HepG2 (cell line): Measurements from ENCODE around the gene PKD1L1. TPM values are rescaled to one million over a fixed set of nuclear protein-coding genes. Genes with fewer than 3 reads are reported as not detected.

Experiments used
- BORCS8-MEF2B ChIP-seq: sonication (generic); formaldehyde crosslinking; IDR thresholded peaks from 2 replicates; pipeline ENCODE4 v1.8.0; 2022; ENCODE audit warnings: mild to moderate bottlenecking, missing genetic modification reagents
- FOXA1 ChIP-seq, 2 experiments: fragments of 450-650 bp in 1 of 2; sonication (generic) in 1 of 2; formaldehyde crosslinking in 1 of 2; IDR thresholded peaks; 2 replicates each; pipeline versions ENCODE4 v1.4.0 to v1.6.1; 2016 to 2020; ENCODE audit warnings: missing genetic modification reagents in 1 of 2
- MAX ChIP-seq: IDR thresholded peaks from 2 replicates; pipeline ENCODE4 v1.6.1; 2012; ENCODE audit warnings: inconsistent platforms
- MYC ChIP-seq: sonication (generic); formaldehyde crosslinking; IDR thresholded peaks from 2 replicates; pipeline ENCODE4 v1.9.0; 2021; ENCODE audit warnings: missing genetic modification reagents, borderline replicate concordance
- NCOA2 ChIP-seq: sonication (generic); formaldehyde crosslinking; IDR thresholded peaks from 2 replicates; pipeline ENCODE4 v1.8.0; 2022; ENCODE audit warnings: inconsistent platforms
- NR2F2 ChIP-seq: IDR thresholded peaks from 2 replicates; pipeline ENCODE4 v1.6.1; 2012; ENCODE audit warnings: low read depth, inconsistent platforms, borderline replicate concordance
- POGZ ChIP-seq: sonication (generic); formaldehyde crosslinking; IDR thresholded peaks from 2 replicates; pipeline ENCODE4 v1.4.0; 2020; ENCODE audit warnings: mild to moderate bottlenecking, missing genetic modification reagents
- SAFB2 ChIP-seq: sonication (generic); formaldehyde crosslinking; IDR thresholded peaks from 2 replicates; pipeline ENCODE4 v1.5.1; 2020; ENCODE audit warnings: missing genetic modification reagents, low read depth, mild to moderate bottlenecking, borderline replicate concordance
- SCMH1 ChIP-seq: sonication (generic); formaldehyde crosslinking; IDR thresholded peaks from 2 replicates; pipeline ENCODE4 v1.9.0; 2021; ENCODE audit warnings: missing genetic modification reagents, mild to moderate bottlenecking, borderline replicate concordance
- SRF ChIP-seq: IDR thresholded peaks from 2 replicates; pipeline ENCODE4 v1.6.1; 2011; ENCODE audit warnings: mild to moderate bottlenecking, low read depth, low read length, moderate library complexity
- ZBTB3 ChIP-seq: sonication (generic); formaldehyde crosslinking; IDR thresholded peaks from 2 replicates; pipeline ENCODE4 v1.4.0; 2020; ENCODE audit warnings: low read depth, mild to moderate bottlenecking, moderate library complexity, missing genetic modification reagents, borderline replicate concordance
- ZBTB34 ChIP-seq: sonication (generic); formaldehyde crosslinking; IDR thresholded peaks from 2 replicates; pipeline ENCODE4 v1.8.0; 2022; ENCODE audit warnings: mild to moderate bottlenecking, missing genetic modification reagents
- ZFP41 ChIP-seq: sonication (generic); formaldehyde crosslinking; IDR thresholded peaks from 2 replicates; pipeline ENCODE4 v1.4.0; 2020; ENCODE audit warnings: mild to moderate bottlenecking, missing genetic modification reagents, borderline replicate concordance
- ZGPAT ChIP-seq: IDR thresholded peaks from 2 replicates; pipeline ENCODE4 v1.6.1; 2016; ENCODE audit warnings: mild to moderate bottlenecking
- ZHX2 ChIP-seq, 2 experiments: sonication (generic) in 1 of 2; formaldehyde crosslinking in 1 of 2; IDR thresholded peaks; 2 replicates each; pipeline versions ENCODE4 v1.6.1 to v1.9.0; 2014 to 2022; ENCODE audit warnings: antibody characterized with exemption in 1 of 2, borderline replicate concordance in 1 of 2, inconsistent platforms in 1 of 2, low read depth in 1 of 2, missing genetic modification reagents in 1 of 2
- ZNF234 ChIP-seq: sonication (generic); formaldehyde crosslinking; conservative IDR thresholded peaks from 2 replicates; pipeline ENCODE4 v1.5.1; 2020; ENCODE audit warnings: mild to moderate bottlenecking, missing genetic modification reagents
- polyA plus RNA-seq, 8 experiments: library from polyadenylated mRNA; depleted of rRNA in 3 of 8; stranded (reverse) in 7 of 8; unstranded in 1 of 8; fragments of >200 nt; fragmentation: Illumina TruSeq in 4 of 8; extraction: Trizol in 4 of 8; gene quantifications; 2 replicates each; pipeline versions ENCODE4 v1.2.1 to v1.2.3, GENCODE V29; 2011 to 2016; ENCODE audit warnings: low read depth in 4 of 8, missing spikeins in 1 of 8, mixed read lengths in 1 of 8; ENCODE audit not compliant: insufficient read depth in 1 of 8
- total RNA-seq, 5 experiments: library from RNA; depleted of rRNA; stranded (reverse); fragments of >200 nt; fragmentation: Illumina TruSeq; extraction: Trizol; gene quantifications; 2 replicates each; pipeline ENCODE4 v1.2.3, GENCODE V29; 2016; ENCODE audit warnings: low read depth in 1 of 5
- TF ChIP-seq, protein P1 (sequence below): sonication (generic); formaldehyde crosslinking; IDR thresholded peaks from 2 replicates; pipeline ENCODE4 v1.9.0; 2022; ENCODE audit warnings: missing genetic modification reagents, mild to moderate bottlenecking, borderline replicate concordance

Gene PKD1L1
- total and polyA plus RNA-seq, 2 of the 13 experiments (the other 11 are each of a cell fraction or from before 2014, with no cell fraction given): 0.01 TPM; not detected in 1

GRCh38 chr7:47786557-47787248, 161.6 kb downstream of the PKD1L1 start (continued):
- TF ChIP-seq FOXA1 (IDR thresholded peaks at IDR 0.05) (no peak), FOXA1 (CRISPR knock-in tag; IDR thresholded peaks at IDR 0.05) (no peak), SCMH1 (CRISPR knock-in tag) (no peak), SRF (no peak), BORCS8-MEF2B (CRISPR knock-in tag) (no peak), MAX (peak; percentile 33; the same call in 1 of the 2 replicates), ZBTB34 (CRISPR knock-in tag) (peak; percentile 56; the same call in 1 of the 2 replicates), POGZ (peak; percentile 70), NR2F2 (peak; percentile 71), ZBTB3 (CRISPR knock-in tag) (no peak), ZFP41 (CRISPR knock-in tag) (no peak), MYC (peak; percentile 54; the same call in 1 of the 2 replicates), ZHX2 (IDR thresholded peaks at IDR 0.05; ENCODE audit: low read depth) (0 out of 2 replicates have a peak, but pooled peaks have one; percentile 33), ZHX2 (CRISPR knock-in tag; IDR thresholded peaks at IDR 0.05; ENCODE audit: borderline replicate concordance) (no peak), ZGPAT (CRISPR knock-in tag) (0 out of 2 replicates have a peak, but pooled peaks have one; percentile 55), ZNF234 (CRISPR knock-in tag) (no peak), SAFB2 (CRISPR knock-in tag) (no peak), NCOA2 (CRISPR knock-in tag) (peak; percentile 84)
- TF ChIP-seq, protein P1, sequence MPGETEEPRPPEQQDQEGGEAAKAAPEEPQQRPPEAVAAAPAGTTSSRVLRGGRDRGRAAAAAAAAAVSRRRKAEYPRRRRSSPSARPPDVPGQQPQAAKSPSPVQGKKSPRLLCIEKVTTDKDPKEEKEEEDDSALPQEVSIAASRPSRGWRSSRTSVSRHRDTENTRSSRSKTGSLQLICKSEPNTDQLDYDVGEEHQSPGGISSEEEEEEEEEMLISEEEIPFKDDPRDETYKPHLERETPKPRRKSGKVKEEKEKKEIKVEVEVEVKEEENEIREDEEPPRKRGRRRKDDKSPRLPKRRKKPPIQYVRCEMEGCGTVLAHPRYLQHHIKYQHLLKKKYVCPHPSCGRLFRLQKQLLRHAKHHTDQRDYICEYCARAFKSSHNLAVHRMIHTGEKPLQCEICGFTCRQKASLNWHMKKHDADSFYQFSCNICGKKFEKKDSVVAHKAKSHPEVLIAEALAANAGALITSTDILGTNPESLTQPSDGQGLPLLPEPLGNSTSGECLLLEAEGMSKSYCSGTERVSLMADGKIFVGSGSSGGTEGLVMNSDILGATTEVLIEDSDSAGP (CRISPR knock-in tag): peak; percentile 64; the same call in 1 of the 2 replicates
